ENCODE results near the gene CHAMP1. TPM values are rescaled to one million over a fixed set of nuclear protein-coding genes. Genes with fewer than 3 reads are reported as not detected.

The CHAMP1 gene
- total RNA-seq, 2 donors from 2014 or later, result 34.6 to 36.1 TPM

DNA sequence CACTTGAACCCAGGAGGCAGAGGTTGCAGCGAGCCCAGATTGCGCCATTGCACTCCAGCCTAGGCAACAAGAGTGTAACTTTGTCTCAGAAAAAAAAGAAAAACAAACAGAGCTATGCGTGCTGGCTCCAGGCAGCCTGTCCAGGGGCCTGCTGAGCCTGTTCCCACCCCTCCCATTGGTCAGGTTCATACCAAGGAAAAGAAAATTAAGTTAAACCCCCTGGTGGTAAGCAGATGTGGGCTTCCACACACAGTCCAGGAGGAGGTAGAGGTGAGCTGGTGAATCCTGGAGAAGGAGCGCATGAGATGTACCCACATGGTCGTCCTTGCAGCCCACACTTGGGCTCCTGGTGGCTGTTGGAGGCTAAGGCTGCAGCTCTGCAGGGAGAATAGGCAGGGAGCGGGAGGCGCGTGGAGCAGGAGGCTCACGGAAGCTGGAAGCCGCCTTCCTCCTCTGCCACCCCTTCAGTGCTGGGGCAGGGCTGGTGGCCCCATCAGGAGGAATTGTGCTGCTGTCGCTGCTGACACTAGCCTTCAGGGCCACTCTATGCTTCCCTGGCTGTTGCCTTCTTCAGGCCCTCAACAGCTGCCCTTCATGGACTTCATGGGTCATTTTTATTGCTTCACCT is 10.5 kb upstream of the CHAMP1 start:
- no peaks in the 10 kb centered on the region for H3K4me1 ChIP-seq (ENCODE audit: control insufficient read depth, insufficient read depth, low read length)
- no peak for DNase-seq
- H3K36me3 ChIP-seq (ENCODE audit: control insufficient read depth, insufficient read depth, low read length), result peaks cover 55% of the 10 kb centered on the region
- H3K4me1 Mint-ChIP-seq, result no peaks in the 10 kb centered on the region
- H3K4me3 ChIP-seq (ENCODE audit: low read length), result no peak overlapping the region
- no peak overlapping the region for H3K9ac ChIP-seq (ENCODE audit: extremely low read depth, low read length, poor library complexity, severe bottlenecking)
- H3K27ac ChIP-seq (ENCODE audit: low read depth, low read length), result no peak overlapping the region
- WGBS, 2 experiments (ENCODE audit: insufficient coverage in 1 of 2, insufficient read length in 1 of 2), result 92 to 93% methylated on average over 5 to 11 of the region's 11 CpGs
- H3K9me3 Mint-ChIP-seq, result no peaks in the 10 kb centered on the region
- H3K9me3 ChIP-seq (ENCODE audit: control insufficient read depth, low read length), result no peaks in the 10 kb centered on the region
- no peaks in the 10 kb centered on the region for H3K27me3 Mint-ChIP-seq (ENCODE audit: insufficient read depth)
- no peaks in the 10 kb centered on the region for H3K27me3 ChIP-seq (ENCODE audit: control insufficient read depth, insufficient read depth, low read length, poor library complexity, severe bottlenecking)
- TF ChIP-seq CTCF (conservative IDR thresholded peaks at IDR 0.05), result no peak
- no peak overlapping the region for H3K4me3 Mint-ChIP-seq
- H3K36me3 Mint-ChIP-seq (ENCODE audit: low read depth), result peaks cover 66% of the 10 kb centered on the region
- H3K27ac Mint-ChIP-seq, result no peak overlapping the region

DNA sequence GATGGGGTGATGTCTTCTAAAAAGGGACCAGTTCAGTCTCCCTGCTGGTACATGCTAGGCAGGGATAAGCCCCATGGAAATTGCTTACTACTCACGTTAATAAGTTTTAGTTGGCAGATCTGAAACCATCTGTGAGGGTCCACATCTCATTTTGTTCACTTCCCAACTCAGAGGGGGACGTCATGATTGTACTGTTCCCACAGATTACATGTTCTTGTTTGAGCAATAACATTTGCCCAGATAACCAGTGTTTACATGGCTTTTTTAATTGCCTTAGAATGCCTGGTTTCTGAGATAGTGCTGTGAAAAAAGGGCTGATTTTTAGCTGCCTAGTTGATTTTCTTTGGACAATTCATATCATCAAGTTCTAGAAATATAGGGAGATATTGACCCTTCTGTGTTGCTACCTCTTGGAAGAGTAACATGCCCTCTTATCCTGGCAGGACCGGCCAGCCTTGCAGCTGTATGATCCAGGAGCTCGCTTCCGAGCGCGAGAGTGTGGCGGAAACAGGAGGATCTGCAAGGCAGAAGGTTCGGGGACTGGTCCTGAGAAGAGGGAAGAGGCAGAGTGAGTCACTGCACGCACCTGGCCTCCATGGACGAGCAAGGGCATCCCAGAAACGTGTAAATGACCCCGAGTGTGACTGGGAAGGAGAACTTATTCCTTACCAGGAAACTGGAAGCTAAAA is 9.8 kb upstream of the CHAMP1 start:
- no peak for DNase-seq
- no peak overlapping the region for H3K27ac ChIP-seq (ENCODE audit: low read depth, low read length)
- no peak overlapping the region for H3K4me3 ChIP-seq (ENCODE audit: low read length)
- no peaks in the 10 kb centered on the region for H3K27me3 Mint-ChIP-seq (ENCODE audit: insufficient read depth)
- H3K36me3 Mint-ChIP-seq (ENCODE audit: low read depth), result peaks cover 59% of the 10 kb centered on the region
- TF ChIP-seq CTCF (conservative IDR thresholded peaks at IDR 0.05), result no peak
- no peaks in the 10 kb centered on the region for H3K27me3 ChIP-seq (ENCODE audit: control insufficient read depth, insufficient read depth, low read length, poor library complexity, severe bottlenecking)
- H3K9me3 Mint-ChIP-seq, result no peaks in the 10 kb centered on the region
- no peaks in the 10 kb centered on the region for H3K9me3 ChIP-seq (ENCODE audit: control insufficient read depth, low read length)
- peaks cover 48% of the 10 kb centered on the region for H3K36me3 ChIP-seq (ENCODE audit: control insufficient read depth, insufficient read depth, low read length)
- H3K9ac ChIP-seq (ENCODE audit: extremely low read depth, low read length, poor library complexity, severe bottlenecking), result no peak overlapping the region
- no peak overlapping the region for H3K27ac Mint-ChIP-seq
- 95 to 99% methylated on average over 10 to 13 of the region's 13 CpGs for WGBS, 2 experiments (ENCODE audit: insufficient coverage in 1 of 2, insufficient read length in 1 of 2)
- H3K4me1 ChIP-seq (ENCODE audit: control insufficient read depth, insufficient read depth, low read length), result no peaks in the 10 kb centered on the region
- no peaks in the 10 kb centered on the region for H3K4me1 Mint-ChIP-seq
- no peak overlapping the region for H3K4me3 Mint-ChIP-seq

- no peak for TF ChIP-seq CTCF (conservative IDR thresholded peaks at IDR 0.05)
- Histone ChIP-seq H3K9me3 (ENCODE audit: control insufficient read depth, low read length) (no peaks in the 10 kb centered on the region), H3K27me3 (ENCODE audit: control insufficient read depth, insufficient read depth, low read length, poor library complexity, severe bottlenecking) (no peaks in the 10 kb centered on the region), H3K4me1 (ENCODE audit: control insufficient read depth, insufficient read depth, low read length) (no peaks in the 10 kb centered on the region), H3K27ac (ENCODE audit: low read depth, low read length) (no peak overlapping the region), H3K36me3 (ENCODE audit: control insufficient read depth, insufficient read depth, low read length) (peaks cover 23% of the 10 kb centered on the region), H3K4me3 (ENCODE audit: low read length) (no peak overlapping the region), H3K9ac (ENCODE audit: extremely low read depth, low read length, poor library complexity, severe bottlenecking) (no peak overlapping the region)
- H3K27ac Mint-ChIP-seq, result no peak overlapping the region
- no peaks in the 10 kb centered on the region for H3K4me1 Mint-ChIP-seq
- 97 to 100% methylated on average over 2 of the region's 2 CpGs for WGBS, 2 experiments (ENCODE audit: insufficient coverage in 1 of 2, insufficient read length in 1 of 2)
- peaks cover 25% of the 10 kb centered on the region for H3K36me3 Mint-ChIP-seq (ENCODE audit: low read depth)
- no peak for DNase-seq
- H3K27me3 Mint-ChIP-seq (ENCODE audit: insufficient read depth), result no peaks in the 10 kb centered on the region
- no peaks in the 10 kb centered on the region for H3K9me3 Mint-ChIP-seq
- no peak overlapping the region for H3K4me3 Mint-ChIP-seq
These were observed 5.2 kb upstream of the CHAMP1 start for GRCh38 chr13:114309086-114309485.
